HG03066 (cell line): ENCODE results near the gene ARL15.
"Not testable (repeated sequence)": the region's sequence is repeated elsewhere in the genome, so short reads cannot be mapped to it uniquely, and the experiment has no call there.

ENCODE experiments used
- ATAC-seq: cut with Tn5 transposase; IDR thresholded peaks from one replicate; pipeline ENCODE4 v1.9.1; 2021; ENCODE audit warnings: low read depth; ENCODE audit not compliant: unreplicated experiment

ARL15 gene

DNA sequence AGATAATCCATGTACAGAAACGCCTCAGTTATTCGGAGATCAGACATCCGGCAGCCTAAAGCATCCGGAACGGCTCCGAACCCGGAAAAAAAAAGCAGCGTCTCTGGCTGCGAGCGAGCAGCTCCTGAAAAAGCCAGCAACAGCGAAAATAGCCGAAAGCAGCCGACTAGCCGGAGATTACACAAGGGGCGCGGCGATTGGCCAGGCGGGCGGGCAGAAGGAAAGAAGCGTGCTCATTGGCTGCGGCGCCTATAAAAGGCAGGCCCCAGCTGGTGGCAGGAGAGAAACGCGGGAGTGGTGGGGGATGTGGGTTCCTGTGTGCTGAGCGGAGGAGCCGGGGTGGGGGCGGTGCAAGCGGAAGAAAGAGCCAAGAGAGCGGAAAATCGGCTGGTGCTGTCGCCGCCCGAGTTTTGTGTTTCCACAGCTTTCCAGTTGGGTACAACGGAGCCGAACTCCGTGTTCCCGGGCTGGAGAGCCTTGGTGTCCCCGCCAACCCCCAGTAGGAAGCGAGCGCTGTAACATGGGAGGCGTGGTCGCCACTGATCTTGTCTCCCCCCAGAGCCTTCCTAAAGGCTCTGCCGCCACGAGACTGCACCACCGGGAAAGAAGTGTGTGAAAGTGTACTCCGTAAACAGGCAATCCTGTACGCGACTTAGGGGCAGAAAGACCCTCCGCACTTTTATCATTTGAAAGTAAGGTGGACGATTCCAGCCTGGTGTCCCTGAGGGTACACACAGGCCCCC, at the start of gene ARL15:
Gene ARL15 (minus strand): TSS at position 141 of the 743 bp plus-strand sequence.
- peak; percentile 96 for ATAC-seq

DNA sequence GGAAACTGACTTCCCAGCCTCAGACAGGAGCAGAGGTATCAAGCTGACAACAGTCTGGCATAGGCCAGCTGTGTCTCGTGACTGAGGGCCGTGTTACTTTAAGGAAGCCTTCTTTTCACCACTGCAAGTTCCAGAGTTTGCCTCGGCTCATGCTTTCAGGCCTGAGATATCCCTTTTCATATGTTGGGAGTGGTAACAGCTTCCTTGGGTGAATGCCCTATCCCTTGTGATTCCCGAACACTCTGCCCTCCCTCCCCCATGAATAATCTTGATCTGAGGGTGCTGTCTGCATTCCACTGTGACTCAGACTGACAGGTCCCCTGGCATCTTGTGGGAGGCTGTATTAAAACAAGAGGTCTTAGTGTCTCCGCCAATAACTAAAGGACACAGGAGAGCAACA, 49.7 kb upstream of the ARL15 start:
- ATAC-seq: no peak

DNA sequence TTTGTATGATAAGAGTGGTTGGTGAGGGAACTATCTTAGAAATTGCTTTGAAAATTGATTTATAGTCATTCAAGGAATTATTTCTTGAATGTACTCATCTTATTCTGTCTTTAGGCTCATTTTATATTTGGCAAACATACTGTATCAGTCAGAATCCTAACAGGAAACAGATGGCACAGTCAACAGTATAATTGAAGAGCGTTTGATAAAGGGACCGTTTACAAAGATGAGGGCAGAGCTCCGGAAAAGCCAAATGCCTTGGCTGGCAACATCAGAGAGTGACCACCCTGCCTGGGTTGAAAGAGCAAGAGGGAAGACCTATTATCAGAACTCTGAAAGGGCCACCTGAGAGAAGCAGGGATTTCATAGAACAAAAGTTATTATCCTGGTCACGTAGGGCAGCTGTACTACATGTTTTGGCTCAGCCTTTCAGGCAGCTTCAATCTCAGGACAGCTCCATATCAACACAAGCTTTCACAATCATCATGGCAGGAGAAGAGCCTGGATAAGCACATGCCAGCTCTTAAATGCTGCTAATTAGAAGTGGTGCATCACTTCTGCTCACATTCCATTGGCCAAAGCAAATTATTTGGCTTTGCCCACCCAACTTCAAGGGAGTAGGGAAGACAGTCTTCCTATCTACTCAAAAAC, 47.2 kb upstream of the ARL15 start:
- no peak for ATAC-seq

DNA sequence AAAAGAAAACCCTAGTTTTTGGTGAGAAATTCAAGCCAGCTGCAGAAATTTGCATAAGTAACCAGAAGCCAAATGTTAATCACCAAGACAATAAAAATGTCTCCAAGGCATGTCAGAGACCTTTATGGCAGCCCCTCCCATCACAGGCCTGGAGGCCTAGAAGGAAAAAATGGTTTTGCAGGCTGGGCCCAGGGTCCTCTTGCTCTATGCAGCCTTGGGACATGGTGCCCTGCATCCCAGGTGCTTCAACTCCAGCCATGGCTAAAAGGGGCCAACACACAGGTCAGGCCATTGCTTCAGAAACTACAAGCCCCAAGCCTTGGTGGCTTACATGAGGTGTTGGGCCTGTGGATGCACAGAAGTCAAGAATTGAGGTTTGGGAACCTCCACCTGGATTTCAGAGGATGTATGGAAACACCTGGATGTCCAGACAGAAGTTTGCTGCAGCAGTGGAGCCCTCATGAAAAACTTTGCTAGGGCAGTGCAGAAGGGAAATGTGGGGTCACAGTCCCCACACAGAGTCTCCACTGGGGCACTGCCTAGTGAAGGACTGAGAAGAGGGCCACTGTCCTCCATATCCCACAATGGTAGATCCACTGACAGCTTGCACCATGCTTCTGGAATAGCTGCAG, 43.7 kb upstream of the ARL15 start:
- ATAC-seq: not testable (repeated sequence)

DNA sequence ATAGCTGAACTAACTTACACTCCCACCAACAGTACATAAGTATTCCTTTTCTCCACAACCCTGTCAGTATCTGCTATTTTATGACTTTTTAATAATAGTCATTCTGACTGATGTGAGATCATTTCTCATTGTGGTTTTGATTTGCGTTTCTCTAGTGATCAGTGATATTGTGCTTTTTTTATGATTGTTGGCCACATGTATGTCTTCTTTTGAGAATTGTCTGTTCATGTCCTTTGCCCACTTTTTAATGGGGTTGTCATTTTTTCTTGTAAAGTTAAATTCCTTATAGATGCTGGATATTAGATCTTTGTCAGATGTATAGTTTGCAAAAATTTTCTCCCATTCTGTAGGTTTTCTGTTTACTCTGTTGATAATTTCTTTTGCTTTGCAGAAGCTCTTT, 42.2 kb upstream of the ARL15 start:
- ATAC-seq: not testable (repeated sequence)

DNA sequence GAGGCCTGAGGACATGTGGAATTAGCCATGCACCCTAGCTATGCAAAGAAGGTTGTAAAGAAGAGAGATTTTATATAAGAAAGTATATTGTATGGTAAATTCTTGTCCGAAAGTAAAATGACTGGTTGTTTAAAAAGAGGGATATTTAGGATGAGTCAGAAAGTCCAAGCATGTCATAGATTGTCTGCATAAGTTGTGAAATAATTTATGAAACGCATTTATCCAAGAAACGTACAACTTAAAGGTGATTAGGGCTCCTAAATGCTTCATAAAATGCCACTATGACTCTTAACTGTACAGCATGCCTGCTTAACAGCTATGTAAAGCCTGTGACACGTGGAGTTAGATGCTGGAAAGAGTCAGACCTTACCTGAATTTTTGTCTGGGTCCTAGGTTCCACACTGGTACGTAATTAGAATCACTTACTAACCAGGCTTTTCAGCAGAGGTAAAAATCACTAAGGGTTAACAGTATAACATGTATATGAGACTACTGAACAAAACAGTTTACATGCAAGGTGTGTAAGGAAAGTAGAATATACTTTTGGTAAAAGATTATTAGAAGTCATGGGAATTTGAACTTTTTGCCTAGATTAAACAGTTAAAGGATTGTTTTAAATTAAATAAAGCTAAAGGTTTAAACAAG, 37.0 kb upstream of the ARL15 start:
- ATAC-seq: no peak

DNA sequence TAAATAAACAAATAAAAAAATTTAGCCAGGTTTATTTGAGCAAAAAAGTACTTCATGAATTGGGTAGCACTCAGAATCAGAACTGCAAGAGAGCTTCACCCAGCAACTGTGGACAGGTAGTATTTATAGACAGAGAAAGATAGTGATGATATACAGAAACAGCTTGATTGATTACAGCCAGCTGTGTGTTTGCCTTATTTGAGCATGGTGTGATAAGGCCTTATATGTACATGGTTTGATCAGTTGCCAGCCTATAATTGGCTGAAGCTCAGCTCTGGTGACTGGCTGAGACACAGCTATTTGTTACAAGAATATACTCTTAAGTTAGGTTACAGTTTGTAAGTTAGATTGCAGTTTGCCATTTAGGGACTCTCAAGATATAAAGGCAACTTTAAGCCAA, 34.3 kb upstream of the ARL15 start:
- ATAC-seq: no peak

DNA sequence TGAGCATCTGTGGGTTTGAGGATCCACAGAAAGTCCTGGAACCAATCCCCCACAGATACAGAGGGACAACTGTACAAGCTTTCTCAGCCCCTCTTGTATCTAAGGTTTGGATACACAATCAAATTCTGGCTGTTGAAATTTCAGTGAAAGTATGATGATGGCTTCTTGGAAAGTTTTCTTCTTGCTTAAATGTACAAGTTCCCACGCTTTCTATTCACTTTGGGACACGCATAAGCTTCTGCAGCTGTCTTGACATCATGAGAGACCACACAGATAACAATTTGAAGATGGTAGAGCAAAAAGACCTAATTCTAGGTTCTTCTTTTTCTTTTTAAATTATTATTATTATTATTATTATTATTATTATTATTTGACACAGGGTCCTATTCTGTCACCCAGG, 31.6 kb upstream of the ARL15 start:
- no peak for ATAC-seq

DNA sequence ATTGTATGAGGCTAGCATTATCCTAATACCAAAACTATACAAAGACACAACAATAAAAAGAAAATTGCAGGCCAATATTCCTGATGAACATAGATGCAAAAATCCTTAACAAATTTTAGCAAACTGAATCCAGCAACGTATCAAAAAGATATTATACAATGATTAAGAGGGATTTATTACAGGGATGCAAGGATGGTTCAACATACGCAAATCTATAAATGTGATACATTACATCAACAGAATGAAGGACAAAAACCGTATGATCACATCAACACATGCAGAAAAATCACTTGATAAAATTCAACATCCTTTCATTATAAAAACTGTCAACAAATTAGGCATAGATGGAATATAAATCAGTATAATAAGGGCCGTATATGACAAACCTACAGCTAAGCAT, 27.1 kb upstream of the ARL15 start:
- no peak for ATAC-seq

DNA sequence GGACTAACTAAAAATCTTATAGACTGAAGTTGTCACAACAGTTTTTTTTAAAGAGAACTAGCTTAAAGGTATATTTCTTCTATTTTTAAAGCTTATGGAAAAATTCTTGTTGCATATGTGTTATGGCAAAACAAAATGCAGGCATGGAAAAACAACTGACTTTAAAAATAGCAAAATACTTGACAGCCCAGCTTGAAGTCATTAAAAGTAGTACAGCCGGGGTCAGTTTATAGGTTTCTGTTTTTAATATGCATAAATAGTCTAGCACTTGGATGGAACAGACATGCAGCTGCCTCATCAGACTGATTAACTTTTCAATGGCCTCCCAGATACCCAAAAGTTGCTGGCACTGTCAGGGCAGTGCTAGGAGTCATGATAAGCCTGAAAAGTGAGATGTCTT, 22.3 kb upstream of the ARL15 start:
- no peak for ATAC-seq

DNA sequence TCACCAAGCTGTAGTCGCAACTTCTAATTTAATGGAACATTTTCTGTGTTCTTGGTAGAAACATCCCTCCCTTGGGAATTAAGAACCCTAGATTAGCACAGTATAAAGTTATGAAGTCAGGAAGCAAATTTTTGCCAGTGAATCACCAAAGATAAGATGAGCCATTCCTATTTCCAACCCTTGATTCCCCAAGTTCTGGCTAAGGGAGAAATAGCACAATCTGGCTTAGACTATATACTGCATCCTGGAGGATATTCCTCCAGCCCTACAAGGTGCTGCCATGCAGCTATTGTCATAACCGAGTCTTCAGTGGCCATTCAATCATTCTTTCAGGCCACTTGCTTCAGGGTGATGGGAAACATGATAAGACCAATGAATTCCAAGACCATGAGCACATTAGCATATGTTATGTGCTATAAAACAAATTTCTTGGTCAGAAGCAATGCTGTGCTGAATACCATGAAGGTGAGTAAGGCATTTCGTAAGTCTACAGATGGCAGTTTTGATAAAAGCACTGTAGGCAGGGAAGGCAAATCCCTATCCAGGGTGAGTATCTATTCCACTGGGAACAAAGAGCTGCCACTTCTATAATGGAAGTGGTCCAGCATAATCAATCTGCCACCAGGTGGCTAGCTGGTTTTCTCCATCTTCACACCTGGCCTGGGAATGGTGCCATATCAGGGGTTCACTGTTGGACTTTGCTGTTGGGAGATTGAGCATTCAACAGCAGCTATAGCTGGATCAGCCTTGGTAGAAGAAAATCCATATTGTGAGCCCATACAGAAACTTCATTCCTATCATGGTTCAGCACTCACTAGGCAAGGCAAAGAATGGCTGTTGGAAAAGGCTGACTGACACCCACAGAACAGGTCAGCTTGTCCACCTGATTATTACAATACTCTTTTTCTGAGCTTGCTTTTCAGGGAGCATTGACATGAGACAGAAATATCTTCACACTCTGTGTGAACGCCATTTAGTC, 19.6 kb upstream of the ARL15 start:
- no peak for ATAC-seq

DNA sequence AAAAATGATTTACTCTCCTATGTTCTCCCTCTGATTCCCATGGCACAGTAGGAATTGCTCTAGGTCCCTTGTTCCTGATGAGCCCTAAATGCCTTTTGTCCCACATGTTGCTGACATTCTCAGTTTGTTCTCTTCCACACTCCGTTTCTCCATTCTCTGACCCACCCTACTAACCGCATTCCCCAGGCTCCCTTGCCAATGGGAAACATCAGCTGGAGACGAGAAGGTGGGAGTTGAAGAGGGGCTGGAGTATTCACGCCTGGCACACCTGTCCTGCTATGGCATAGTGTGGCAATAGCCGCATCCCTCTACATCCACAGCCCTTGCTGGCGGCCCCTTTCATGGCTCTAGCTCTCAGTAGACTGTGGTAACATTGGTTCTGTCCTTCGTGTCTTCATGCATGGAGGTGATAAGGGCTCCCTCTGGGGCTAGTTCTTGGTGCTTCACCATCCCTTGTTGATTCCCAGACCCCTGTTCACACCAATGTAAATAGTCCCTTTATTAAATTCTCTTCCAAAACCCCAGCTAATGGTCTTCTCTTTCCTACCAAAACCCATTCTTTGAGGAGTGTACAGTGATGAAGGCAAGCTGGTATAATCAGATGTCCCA, 16.4 kb upstream of the ARL15 start:
- no peak for ATAC-seq

DNA sequence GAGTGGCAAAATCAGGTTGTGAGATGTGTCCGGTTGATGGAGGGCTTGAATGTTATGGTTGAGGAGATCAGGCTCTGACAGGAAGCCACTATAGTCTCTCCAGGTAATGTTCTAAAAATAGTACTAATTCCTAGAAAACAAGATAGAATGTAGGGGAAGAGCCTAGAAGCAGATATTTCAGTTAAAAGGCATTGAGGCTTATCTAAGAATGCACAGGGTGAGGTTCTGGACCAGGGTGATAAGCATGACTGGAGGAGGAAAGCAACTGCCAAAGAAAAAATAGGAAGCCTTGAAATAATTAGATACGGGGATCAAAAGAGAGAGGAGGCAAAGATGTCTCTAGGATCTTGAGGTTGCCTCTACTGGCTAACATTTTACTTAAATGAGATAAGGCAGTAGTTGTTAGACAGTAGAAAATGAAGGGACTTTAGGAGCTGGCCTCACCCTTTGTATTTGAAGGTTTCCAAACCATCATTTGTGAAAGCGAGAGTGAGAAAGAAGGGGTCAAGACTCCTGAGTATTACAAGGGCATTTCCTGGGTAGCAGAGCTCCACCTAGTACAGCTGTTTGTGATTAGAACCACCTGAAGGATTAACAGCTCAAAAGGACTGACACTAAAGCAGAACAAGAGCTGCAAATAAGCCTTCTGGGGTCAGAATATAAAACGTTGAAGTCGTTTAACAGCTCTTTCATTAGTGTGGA, 15.4 kb upstream of the ARL15 start:
- ATAC-seq: no peak

DNA sequence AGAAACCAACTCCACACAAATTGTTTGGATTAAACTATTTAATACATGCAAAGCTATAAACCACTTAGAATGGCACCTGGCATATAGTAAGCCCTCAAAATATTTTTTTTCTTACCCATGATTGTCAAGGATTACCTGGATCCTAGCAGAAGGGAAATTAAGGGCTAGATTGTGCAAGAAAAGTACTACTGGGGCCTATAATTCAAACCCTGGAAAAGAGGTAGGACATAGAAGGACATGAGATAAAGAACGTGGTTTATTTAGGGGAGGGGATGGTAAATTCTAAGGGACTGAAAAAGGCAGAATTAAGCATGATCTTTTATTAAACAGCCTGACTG, 14.9 kb upstream of the ARL15 start:
- no peak for ATAC-seq

DNA sequence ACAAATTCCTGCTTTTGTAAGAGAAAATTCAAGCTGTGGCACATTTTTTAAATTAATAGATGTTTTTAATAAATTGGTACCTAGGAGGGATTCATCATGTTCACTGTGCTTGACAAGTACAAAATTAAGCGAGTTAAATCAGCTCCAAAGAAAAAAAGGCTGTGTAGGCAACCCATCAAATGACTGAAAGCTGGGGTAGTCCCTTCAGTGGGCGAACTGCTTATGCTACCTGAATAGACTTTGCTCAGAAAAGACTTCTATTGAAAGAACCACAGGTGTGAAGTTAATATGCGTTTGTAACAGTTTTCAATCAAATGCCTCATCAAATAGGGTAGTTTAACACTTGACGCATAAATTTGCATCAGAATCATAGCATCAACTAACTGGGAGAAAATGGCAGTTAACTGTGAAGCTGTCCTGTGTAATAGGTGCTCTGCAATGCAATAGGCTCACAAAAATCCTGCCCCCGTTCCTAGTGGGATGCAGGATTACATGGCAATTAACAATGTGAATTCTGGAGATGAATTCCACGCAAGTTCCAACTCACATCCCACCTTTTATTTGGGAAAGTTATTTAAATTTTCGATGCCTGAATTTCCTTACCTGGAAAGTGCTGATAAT, 14.4 kb upstream of the ARL15 start:
- ATAC-seq: no peak

DNA sequence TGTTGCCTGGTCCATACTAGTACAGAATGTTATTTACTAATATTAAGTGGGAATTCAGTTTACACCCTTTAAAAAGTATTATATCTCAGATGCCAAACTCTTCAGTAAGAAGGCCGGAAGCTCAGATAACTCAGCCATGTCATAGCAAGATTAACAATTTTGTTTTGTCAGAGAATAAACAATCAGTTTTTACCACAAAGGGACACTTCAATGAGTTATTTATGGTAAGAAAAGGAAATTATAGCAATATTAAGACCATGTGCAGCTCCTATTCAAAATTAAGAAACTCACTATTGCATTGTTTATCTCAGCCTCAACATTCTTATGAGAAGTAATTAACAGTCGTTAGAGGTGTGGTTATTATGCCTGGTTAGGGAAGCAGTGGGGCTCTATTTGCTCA, 13.1 kb upstream of the ARL15 start:
- ATAC-seq: no peak

DNA sequence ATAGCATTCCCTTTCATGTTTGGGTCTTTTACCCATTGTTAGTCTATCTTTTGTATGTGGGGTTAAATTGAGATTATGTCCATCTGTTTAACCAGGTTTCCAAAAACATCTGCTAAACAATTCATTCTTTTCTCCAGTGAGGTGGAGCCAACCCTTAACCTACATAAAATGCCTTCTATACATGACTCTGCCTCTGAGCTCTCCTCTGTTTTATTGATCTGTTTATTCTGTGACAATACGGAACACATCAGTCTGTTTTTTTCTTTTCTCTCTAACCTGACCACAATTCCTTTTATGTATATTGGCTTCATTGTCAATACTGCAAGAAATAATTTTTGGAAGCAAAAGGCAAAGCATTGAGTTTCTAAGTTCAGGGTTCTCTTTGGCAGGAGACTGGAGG, 9.9 kb upstream of the ARL15 start:
- no peak for ATAC-seq

DNA sequence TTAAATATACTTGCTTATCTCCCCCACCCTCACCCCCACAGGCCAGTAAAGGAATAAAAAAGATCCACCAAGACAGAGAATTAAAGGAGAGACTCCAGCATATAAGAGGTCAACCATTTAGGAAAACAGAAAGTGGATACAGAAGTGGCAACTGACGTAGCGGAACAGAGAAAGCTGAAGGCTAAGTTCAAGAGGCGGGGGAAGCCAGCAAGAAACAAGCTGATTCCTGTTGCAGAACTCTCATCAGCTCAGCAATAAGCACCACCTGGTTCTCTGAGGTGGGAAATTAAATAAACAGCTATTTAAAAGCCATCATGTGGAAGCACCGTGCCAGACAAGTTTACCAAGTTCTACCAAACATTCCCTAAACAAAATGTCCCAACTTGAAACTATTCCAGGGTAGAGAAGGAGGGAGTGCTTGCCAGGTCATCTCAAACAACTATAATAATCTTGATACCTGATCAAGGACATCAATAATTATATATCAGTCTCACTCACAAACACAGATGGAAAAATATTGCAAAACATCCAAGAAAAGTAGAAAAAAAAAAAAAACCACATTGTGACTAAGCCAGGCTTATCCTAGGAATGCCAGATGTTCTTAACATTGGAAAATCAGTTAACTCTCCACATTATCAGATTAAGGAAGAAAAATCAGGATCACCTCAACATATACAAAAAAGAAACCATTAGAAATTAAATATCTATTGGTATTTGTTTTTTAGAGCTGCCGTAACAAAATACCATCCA, 7.3 kb upstream of the ARL15 start:
- ATAC-seq: no peak
